Fibroblast of the aortic adventitia (primary cell): ENCODE measurements around the gene RAB40B. TPM values are rescaled to one million over a fixed set of nuclear protein-coding genes. Genes with fewer than 3 reads are reported as not detected.

Source experiments
- DNase-seq: peaks from one replicate; pipeline ENCODE4 v3.0.0-alpha.2; 2010; ENCODE audit warnings: low read depth
- H3K4me3 ChIP-seq: 2 replicates; pipeline ENCODE4 v1.5.1; 2011; ENCODE audit warnings: low read depth, mild to moderate bottlenecking, control low read depth, low read length, moderate library complexity
- total RNA-seq: library from RNA; depleted of rRNA; stranded (reverse); fragments of >200 nt; gene quantifications from 2 replicates; pipeline ENCODE4 v1.2.3, GENCODE V29; 2012; ENCODE audit warnings: low replicate concordance
- TF ChIP-seq, protein P1 (sequence below): IDR thresholded peaks from 2 replicates; pipeline ENCODE4 v1.5.1; 2011; ENCODE audit warnings: mild to moderate bottlenecking, low read length, control low read depth, inconsistent platforms; ENCODE audit not compliant: insufficient read depth

RAB40B gene
- total RNA-seq, 1 donor = 8.4 TPM

DNA sequence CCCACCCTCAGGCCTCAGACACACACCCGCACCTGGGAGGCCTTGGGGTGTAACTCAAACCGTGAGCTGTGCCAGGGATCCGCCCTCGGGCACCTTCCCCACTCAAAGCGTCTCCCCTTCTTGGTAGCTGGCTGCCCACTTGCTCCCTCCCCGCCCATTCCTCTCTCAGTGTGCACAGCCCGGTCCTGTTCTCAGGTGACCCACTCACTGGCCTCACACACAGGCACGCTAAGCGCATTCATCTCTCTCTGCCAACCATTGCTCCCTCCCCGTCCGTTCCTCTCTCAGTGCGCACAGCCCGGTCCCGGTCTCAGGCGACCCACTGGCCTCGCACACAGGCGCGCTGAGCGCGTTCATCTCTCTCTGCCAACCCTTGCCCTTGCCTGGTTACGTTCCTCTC, 71.1 kb downstream of the RAB40B start:
- no peak for DNase-seq
- TF ChIP-seq, protein P1, sequence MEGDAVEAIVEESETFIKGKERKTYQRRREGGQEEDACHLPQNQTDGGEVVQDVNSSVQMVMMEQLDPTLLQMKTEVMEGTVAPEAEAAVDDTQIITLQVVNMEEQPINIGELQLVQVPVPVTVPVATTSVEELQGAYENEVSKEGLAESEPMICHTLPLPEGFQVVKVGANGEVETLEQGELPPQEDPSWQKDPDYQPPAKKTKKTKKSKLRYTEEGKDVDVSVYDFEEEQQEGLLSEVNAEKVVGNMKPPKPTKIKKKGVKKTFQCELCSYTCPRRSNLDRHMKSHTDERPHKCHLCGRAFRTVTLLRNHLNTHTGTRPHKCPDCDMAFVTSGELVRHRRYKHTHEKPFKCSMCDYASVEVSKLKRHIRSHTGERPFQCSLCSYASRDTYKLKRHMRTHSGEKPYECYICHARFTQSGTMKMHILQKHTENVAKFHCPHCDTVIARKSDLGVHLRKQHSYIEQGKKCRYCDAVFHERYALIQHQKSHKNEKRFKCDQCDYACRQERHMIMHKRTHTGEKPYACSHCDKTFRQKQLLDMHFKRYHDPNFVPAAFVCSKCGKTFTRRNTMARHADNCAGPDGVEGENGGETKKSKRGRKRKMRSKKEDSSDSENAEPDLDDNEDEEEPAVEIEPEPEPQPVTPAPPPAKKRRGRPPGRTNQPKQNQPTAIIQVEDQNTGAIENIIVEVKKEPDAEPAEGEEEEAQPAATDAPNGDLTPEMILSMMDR = no peak
- H3K4me3 ChIP-seq = no peak overlapping the region

DNA sequence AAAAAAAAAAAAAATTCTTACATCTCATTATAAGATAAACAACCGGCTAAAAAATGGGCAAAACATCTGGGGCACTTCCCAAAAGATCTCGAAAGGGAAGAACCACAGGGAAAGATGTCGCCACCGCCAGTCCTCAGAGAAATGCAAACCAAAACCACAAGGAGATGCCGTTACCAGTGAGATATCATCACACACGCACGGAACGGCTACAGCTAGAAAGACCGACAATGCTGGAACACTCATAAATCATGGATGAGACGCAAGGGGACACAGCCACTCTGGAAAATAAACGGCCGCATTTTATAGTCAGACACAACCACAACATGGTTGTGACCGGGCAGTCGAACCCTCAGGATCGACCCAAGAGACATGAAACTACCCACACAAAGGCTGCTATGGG, 74.8 kb downstream of the RAB40B start:
- H3K4me3 ChIP-seq = no peak overlapping the region
- TF ChIP-seq, protein P1 = no peak
- DNase-seq = no peak

DNA sequence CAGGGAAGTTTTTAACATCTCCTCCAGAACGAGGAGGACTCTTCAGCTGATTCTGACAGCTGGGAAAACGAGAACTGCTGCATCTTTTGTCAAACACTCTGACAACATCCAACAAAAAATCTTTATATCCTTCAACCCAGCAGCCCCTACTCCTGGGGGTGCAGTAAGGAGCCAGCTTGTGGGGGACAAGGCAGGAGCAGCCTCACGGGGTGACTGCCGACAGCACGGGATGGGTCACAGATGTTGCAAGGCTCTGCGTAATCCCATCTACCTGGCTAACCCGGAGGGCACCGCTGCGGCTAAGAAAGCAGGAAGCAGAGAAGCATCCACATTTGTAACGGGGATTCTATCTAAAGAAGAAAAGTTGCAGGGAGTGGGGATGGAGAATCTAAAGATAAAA, 78.9 kb downstream of the RAB40B start:
- DNase-seq = no peak
- TF ChIP-seq, protein P1 = no peak
- H3K4me3 ChIP-seq = no peak overlapping the region

DNA sequence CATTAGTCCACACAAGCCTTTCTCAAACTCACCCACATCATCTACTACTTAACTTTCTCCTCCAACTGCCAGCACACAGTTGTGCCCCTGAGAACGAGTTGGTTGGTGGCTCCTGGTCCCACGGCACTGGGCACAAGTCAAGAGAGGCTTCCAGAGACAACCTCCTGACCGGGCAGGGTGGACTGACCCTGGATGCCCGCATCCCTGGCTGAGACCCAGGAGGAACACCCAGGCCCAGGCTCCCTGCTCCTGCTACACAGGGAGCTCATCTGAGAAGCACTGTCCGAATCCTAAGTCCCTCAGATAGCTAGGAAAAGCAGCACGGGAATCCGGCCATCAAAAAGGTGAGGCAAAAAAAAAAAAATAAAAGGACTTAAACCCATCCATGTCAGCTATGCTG, 79.3 kb downstream of the RAB40B start:
- DNase-seq = no peak
- TF ChIP-seq, protein P1 = no peak
- H3K4me3 ChIP-seq = no peak overlapping the region

DNA sequence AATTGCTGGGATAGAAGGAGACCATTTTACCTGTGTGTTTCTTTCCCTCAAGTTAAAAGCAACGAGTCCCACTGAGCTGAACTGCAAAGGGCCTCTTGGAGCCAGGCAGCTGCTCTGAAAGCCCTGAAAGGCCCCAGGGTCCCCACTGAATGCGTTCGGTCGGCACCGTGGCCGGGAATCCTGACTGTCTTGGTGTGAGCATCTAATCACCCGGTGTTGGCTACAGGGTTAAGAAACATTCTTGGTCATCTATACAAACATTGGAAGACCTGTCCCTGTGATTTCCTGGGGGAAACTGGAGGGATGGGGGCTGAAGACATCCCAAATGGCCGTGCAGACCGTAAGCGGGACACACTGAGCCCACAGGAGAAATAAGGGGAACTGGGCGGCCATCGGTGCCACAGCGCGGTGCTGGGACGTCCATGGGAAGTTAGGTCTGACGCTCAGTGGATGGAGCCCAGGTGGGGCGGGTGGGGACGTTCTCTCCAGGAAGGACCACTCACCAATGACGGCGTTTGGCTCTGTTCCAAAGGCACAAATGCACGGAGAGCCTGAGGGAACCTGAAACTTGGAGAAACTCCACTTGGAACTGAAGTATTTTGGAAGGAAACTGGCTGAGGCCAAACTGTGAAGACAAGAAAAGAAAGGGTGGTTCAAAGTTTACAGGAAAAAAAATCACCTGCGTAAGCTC, 82.3 kb downstream of the RAB40B start:
- no peak overlapping the region for H3K4me3 ChIP-seq
- TF ChIP-seq, protein P1 = no peak
- no peak for DNase-seq

DNA sequence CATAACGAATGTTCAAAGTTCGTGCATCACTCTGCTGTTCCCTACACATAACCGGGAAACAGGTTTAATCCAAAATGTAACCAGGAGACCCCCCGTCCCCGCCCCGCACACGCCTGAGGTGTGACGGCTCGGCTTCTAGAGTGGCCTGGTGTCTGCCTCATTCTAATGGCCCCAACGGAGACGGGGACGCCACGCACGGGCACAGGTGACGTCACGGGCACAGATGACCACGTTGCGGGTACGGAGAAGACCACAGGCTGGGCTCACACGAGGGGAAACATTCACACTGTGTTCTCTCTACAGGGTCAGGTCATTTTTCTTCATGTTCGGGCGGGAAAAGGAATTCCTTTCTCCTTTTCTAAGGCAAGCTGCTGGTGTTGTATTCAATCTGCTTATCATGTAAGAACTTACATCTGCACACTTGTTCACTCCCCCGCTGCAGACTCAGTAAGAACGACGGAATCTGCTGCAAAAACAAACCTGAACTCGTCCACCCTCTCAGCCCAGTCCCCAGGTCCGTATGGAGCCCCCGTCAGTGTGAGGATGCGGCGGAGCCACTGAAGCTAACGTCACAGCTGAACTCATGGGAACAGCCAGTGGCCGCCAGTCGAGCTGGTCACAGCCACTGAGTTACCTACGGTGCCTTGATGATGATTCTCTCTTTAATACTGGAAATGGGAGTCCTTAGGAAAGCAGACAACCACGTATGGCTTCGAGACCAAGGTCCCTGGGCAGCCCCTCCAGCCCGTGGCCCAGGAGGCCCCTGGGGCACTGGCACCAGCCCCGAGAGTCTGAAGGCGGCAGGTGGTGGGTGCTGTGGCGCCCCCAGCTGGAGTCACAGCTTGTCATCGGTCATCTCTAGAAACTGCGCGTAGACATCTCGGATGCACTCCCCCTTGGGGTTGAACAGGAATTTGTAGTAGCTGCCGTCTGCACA, 83.1 kb downstream of the RAB40B start:
- DNase-seq = no peak
- H3K4me3 ChIP-seq = no peak overlapping the region
- TF ChIP-seq, protein P1 = no peak
